Panc1 (cell line): ENCODE measurements around the gene ZNF674.

Experiments
- CTCF ChIP-seq: fragments of 450-650 bp; IDR thresholded peaks from 2 replicates; pipeline ENCODE4 v1.5.1; 2017; ENCODE audit warnings: mild to moderate bottlenecking
- POLR2AphosphoS5 ChIP-seq: IDR thresholded peaks from 2 replicates; pipeline ENCODE4 v1.6.1; 2012; ENCODE audit warnings: mild to moderate bottlenecking, low read depth, low read length, moderate library complexity
- REST ChIP-seq, 2 experiments: IDR thresholded peaks; 2 replicates each; pipeline ENCODE4 v1.6.1; 2011 to 2012; ENCODE audit warnings: low read depth in 2 of 2, control low read depth in 1 of 2, low read length in 1 of 2, mild to moderate bottlenecking in 1 of 2, moderate library complexity in 1 of 2; ENCODE audit not compliant: insufficient read depth in 1 of 2

- no peak for TF ChIP-seq POLR2AphosphoS5
- no peak for TF ChIP-seq CTCF
- TF ChIP-seq REST (IDR thresholded peaks at IDR 0.05; ENCODE audit: insufficient read depth in 1 of 2, low read depth in 2 of 2, low read length in 1 of 2) = no peak
These were observed 24.4 kb upstream of the ZNF674 start for GRCh38 chrX:46569621-46570020.
